K562 (cell line): Measurements from ENCODE around the gene GBA2. TPM values are rescaled to one million over a fixed set of nuclear protein-coding genes. Genes with fewer than 3 reads are reported as not detected.

Experiments
- BDP1 ChIP-seq: IDR thresholded peaks from 3 replicates; pipeline ENCODE4 v1.6.1; 2011; ENCODE audit not compliant: insufficient read length, insufficient read depth
- CCNT2 ChIP-seq: IDR thresholded peaks from 2 replicates; pipeline ENCODE4 v1.6.1; 2011; ENCODE audit warnings: borderline replicate concordance, low read depth, mild to moderate bottlenecking, moderate library complexity, mixed read lengths, low read length; ENCODE audit not compliant: insufficient read length; ENCODE audit errors: extremely low read depth
- CREBBP ChIP-seq: IDR thresholded peaks from one replicate; pipeline ENCODE4 v1.6.1; 2012; ENCODE audit warnings: low read depth, mild to moderate bottlenecking, control low read depth, inconsistent platforms, low read length
- ESRRB ChIP-seq: fragments of 250-450 bp; sonication (Bioruptor Pico); IDR thresholded peaks from 2 replicates; pipeline ENCODE4 v1.5.0; 2020; ENCODE audit warnings: mild to moderate bottlenecking, moderate library complexity, borderline replicate concordance
- FOXP1 ChIP-seq: sonication (generic); formaldehyde crosslinking; IDR thresholded peaks from 2 replicates; pipeline ENCODE4 v1.8.0; 2022; ENCODE audit warnings: mild to moderate bottlenecking, missing genetic modification reagents
- JUN ChIP-seq, 2 experiments: sonication (generic) in 1 of 2; formaldehyde crosslinking in 1 of 2; IDR thresholded peaks; 2 replicates each; pipeline versions ENCODE4 v1.6.1 to v1.8.0; 2012 to 2022; ENCODE audit warnings: borderline replicate concordance in 2 of 2, mild to moderate bottlenecking in 2 of 2, improper control_type of control experiment in 1 of 2, low read depth in 1 of 2, low read length in 1 of 2, missing genetic modification reagents in 1 of 2
- KLF10 ChIP-seq: fragments of 250-450 bp; sonication (Bioruptor Pico); IDR thresholded peaks from 2 replicates; pipeline ENCODE4 v1.6.1; 2021; ENCODE audit warnings: matching md5 sums
- LCOR ChIP-seq: sonication (generic); formaldehyde crosslinking; IDR thresholded peaks from 2 replicates; pipeline ENCODE4 v1.8.0; 2022; ENCODE audit warnings: mild to moderate bottlenecking, missing genetic modification reagents
- MAZ ChIP-seq, 2 experiments: fragments of 450-650 bp in 1 of 2; sonication (generic) in 1 of 2; formaldehyde crosslinking; IDR thresholded peaks in 1 of 2; conservative IDR thresholded peaks in 1 of 2; 2 replicates each; pipeline versions ENCODE4 v1.4.0 to v1.5.0; 2020; ENCODE audit warnings: mild to moderate bottlenecking in 1 of 2, missing genetic modification reagents in 1 of 2
- NCOA4 ChIP-seq: fragments of 450-650 bp; IDR thresholded peaks from 2 replicates; pipeline ENCODE4 v1.6.1; 2018; ENCODE audit warnings: mild to moderate bottlenecking; ENCODE audit not compliant: partially characterized antibody
- NR2F6 ChIP-seq: fragments of 450-650 bp; formaldehyde crosslinking; IDR thresholded peaks from 2 replicates; pipeline ENCODE4 v1.4.0; 2020; ENCODE audit warnings: mild to moderate bottlenecking
- U2AF1 ChIP-seq: fragments of 200-400 bp; formaldehyde crosslinking; optimal IDR thresholded peaks from 2 replicates; pipeline ENCODE3; 2017; ENCODE audit warnings: mild to moderate bottlenecking, low read depth, low read length, moderate library complexity
- YY1 ChIP-seq, 3 experiments: IDR thresholded peaks; 2 replicates each; pipeline ENCODE4 v1.6.1; 2011; ENCODE audit warnings: low read length in 2 of 3, mild to moderate bottlenecking in 2 of 3, moderate library complexity in 2 of 3, borderline replicate concordance in 1 of 3, control low read depth in 1 of 3, low read depth in 1 of 3; ENCODE audit not compliant: insufficient read depth in 3 of 3, insufficient replicate concordance in 2 of 3, control insufficient read depth in 1 of 3, insufficient read length in 1 of 3; ENCODE audit errors: extremely low read depth in 1 of 3
- ZNF165 ChIP-seq: fragments of 250-450 bp; sonication (Bioruptor Pico); IDR thresholded peaks from 2 replicates; pipeline ENCODE4 v1.4.0; 2020; ENCODE audit warnings: borderline replicate concordance
- ZNF696 ChIP-seq: fragments of 250-450 bp; sonication (Bioruptor Pico); conservative IDR thresholded peaks from 2 replicates; pipeline ENCODE4 v1.4.0; 2020; ENCODE audit warnings: mild to moderate bottlenecking, moderate library complexity
- polyA plus RNA-seq, 8 experiments: library from polyadenylated mRNA; depleted of rRNA in 4 of 8; stranded (reverse) in 5 of 8; unstranded in 3 of 8; fragments of >200 nt; fragmentation: Nextera tagmentation in 2 of 8; fragmentation: Illumina TruSeq in 1 of 8; extraction: Ambion mirVana in 2 of 8; extraction: Trizol in 1 of 8; gene quantifications; 2 replicates each; pipeline versions ENCODE4 v1.2.1 to v1.2.3, GENCODE V29; 2011 to 2014; ENCODE audit warnings: inconsistent platforms in 1 of 8, missing spikeins in 1 of 8
- total RNA-seq, 7 experiments: library from RNA; depleted of rRNA in 6 of 7; stranded (reverse); fragments of >200 nt in 6 of 7; fragmentation: Illumina TruSeq in 2 of 7; extraction: Trizol in 2 of 7; gene quantifications; 2 replicates each; pipeline versions ENCODE4 v1.2.1 to v1.2.3, GENCODE V29; 2011 to 2021; ENCODE audit warnings: low replicate concordance in 1 of 7
- TF ChIP-seq, protein P1 (sequence below), 3 experiments: fragments of 200-800 bp in 1 of 3; sonication (Bioruptor generic) in 1 of 3; sonication (generic) in 1 of 3; formaldehyde crosslinking in 1 of 3; IDR thresholded peaks; 2 replicates each; pipeline versions ENCODE4 v1.6.1 to v1.8.0; 2016 to 2022; ENCODE audit warnings: mild to moderate bottlenecking in 2 of 3, missing compliant biosample characterization in 2 of 3, missing genetic modification characterization in 2 of 3, missing genetic modification reagents in 1 of 3
- TF ChIP-seq, protein P2 (sequence below): sonication (generic); formaldehyde crosslinking; IDR thresholded peaks from 2 replicates; pipeline ENCODE4 v1.8.0; 2022; ENCODE audit warnings: mild to moderate bottlenecking, missing genetic modification reagents, borderline replicate concordance
- TF ChIP-seq, protein P3 (sequence below): sonication (generic); formaldehyde crosslinking; IDR thresholded peaks from 2 replicates; pipeline ENCODE4 v1.4.0; 2020; ENCODE audit warnings: mild to moderate bottlenecking, missing genetic modification reagents

Gene GBA2
- total and polyA plus RNA-seq, 9 of the 15 experiments (the other 6 are each of a cell fraction or from before 2014, with no cell fraction given), result 14.1 to 60.4 (median 32.1) TPM

DNA sequence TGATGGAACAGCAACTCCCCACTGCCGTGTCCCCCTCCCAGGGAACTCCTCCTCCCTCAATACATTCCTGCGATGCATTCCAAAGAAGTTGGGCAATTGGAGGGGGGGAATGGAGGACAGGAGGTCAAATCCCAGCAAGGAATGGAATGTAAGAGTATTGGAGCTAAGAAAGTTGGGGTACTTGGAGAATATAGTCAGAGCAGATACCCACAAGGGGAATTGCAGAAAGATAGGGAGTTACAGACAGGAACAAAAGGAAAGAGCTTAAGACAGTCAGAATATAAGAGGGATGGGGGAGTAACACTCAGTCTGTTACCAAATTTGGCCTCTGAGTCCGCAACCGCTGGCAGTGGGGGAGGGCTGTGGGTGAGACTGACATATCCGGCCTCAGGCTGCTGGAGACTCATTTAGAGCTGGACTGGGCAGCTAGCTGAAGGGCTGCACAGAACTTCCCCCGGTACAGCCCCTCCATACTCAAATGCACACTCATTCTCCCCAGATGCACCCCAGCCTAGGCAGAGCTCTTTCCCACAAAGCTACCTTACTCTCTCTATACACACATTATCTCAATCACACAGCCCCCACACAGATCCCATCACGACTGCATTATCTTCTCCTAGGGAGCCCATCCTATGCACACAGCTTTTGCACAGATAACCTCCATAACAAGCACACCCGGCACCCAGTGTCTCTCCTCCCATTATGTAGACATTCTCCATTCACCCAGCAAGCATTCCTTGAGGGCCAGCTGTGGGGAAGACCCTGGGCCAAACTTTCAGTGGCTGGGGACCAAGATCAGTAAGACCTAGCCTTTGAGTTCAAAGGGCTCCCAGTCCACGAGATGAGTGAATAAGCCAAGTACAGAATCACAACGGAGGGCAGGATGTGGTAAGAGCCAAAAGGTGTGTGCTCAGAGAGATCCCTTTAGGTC lies 20.7 kb downstream of the GBA2 start (continued):
- TF ChIP-seq, protein P1, sequence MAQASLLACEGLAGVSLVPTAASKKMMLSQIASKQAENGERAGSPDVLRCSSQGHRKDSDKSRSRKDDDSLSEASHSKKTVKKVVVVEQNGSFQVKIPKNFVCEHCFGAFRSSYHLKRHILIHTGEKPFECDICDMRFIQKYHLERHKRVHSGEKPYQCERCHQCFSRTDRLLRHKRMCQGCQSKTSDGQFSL (CRISPR knock-in tag; IDR thresholded peaks at IDR 0.05), result no peak
- TF ChIP-seq, protein P1 (tag; IDR thresholded peaks at IDR 0.05), result no peak
- TF ChIP-seq ZNF165 (CRISPR knock-in tag) (no peak), JUN (IDR thresholded peaks at IDR 0.05; ENCODE audit: borderline replicate concordance, low read depth, low read length) (peak; percentile 21; the same call in 1 of the 2 replicates), JUN (CRISPR knock-in tag; IDR thresholded peaks at IDR 0.05; ENCODE audit: borderline replicate concordance) (no peak), CREBBP (no peak), LCOR (CRISPR knock-in tag) (0 out of 2 replicates have a peak, but pooled peaks have one; percentile 16), FOXP1 (CRISPR knock-in tag) (no peak), NCOA4 (peak; percentile 59), ZNF696 (CRISPR knock-in tag) (no peak), ESRRB (CRISPR knock-in tag) (no peak), CCNT2 (peak; percentile 92), U2AF1 (no peak), YY1 (IDR thresholded peaks at IDR 0.05; ENCODE audit: borderline replicate concordance in 1 of 3, control insufficient read depth in 1 of 3, extremely low read depth in 1 of 3, insufficient read depth in 3 of 3, insufficient read length in 1 of 3, insufficient replicate concordance in 2 of 3, low read depth in 1 of 3, low read length in 2 of 3) (no peak), MAZ (CRISPR knock-in tag; conservative IDR thresholded peaks at IDR 0.05 in 1 of 2, IDR thresholded peaks at IDR 0.05 in 1 of 2) (peak in 1 of 2 experiments; percentile 64; a peak in 1 of 4 replicates), KLF10 (no peak), BDP1 (no peak), NR2F6 (CRISPR knock-in tag) (no peak)
- TF ChIP-seq, protein P2, sequence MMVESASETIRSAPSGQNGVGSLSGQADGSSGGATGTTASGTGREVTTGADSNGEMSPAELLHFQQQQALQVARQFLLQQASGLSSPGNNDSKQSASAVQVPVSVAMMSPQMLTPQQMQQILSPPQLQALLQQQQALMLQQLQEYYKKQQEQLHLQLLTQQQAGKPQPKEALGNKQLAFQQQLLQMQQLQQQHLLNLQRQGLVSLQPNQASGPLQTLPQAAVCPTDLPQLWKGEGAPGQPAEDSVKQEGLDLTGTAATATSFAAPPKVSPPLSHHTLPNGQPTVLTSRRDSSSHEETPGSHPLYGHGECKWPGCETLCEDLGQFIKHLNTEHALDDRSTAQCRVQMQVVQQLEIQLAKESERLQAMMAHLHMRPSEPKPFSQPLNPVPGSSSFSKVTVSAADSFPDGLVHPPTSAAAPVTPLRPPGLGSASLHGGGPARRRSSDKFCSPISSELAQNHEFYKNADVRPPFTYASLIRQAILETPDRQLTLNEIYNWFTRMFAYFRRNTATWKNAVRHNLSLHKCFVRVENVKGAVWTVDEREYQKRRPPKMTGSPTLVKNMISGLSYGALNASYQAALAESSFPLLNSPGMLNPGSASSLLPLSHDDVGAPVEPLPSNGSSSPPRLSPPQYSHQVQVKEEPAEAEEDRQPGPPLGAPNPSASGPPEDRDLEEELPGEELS (CRISPR knock-in tag), result no peak
- TF ChIP-seq, protein P3, sequence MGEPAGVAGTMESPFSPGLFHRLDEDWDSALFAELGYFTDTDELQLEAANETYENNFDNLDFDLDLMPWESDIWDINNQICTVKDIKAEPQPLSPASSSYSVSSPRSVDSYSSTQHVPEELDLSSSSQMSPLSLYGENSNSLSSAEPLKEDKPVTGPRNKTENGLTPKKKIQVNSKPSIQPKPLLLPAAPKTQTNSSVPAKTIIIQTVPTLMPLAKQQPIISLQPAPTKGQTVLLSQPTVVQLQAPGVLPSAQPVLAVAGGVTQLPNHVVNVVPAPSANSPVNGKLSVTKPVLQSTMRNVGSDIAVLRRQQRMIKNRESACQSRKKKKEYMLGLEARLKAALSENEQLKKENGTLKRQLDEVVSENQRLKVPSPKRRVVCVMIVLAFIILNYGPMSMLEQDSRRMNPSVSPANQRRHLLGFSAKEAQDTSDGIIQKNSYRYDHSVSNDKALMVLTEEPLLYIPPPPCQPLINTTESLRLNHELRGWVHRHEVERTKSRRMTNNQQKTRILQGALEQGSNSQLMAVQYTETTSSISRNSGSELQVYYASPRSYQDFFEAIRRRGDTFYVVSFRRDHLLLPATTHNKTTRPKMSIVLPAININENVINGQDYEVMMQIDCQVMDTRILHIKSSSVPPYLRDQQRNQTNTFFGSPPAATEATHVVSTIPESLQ (CRISPR knock-in tag), result no peak
